HG02970 (cell line): ENCODE measurements around the gene VPS45.

ENCODE experiments used
- ATAC-seq: cut with Tn5 transposase; IDR thresholded peaks from one replicate; pipeline ENCODE4 v1.9.1; 2021; ENCODE audit warnings: mild to moderate bottlenecking, moderate library complexity, moderate number of reproducible peaks; ENCODE audit not compliant: unreplicated experiment, low FRiP score

Gene VPS45

GRCh38 chr1:150069923-150070322 lies 2.3 kb downstream of the VPS45 start:
- ATAC-seq = no peak

GRCh38 chr1:150072959-150073358 lies 5.4 kb downstream of the VPS45 start:
- ATAC-seq = no peak

GRCh38 chr1:150073516-150073915 lies 5.9 kb downstream of the VPS45 start:
- ATAC-seq = no peak

- ATAC-seq = no peak
Measured at GRCh38 chr1:150076066-150076465, 8.5 kb downstream of the VPS45 start.

GRCh38 chr1:150076985-150077384 lies 9.4 kb downstream of the VPS45 start:
- no peak for ATAC-seq

GRCh38 chr1:150080784-150081183 lies 13.2 kb downstream of the VPS45 start:
- ATAC-seq = no peak

GRCh38 chr1:150082494-150082893 lies 14.9 kb downstream of the VPS45 start:
- ATAC-seq = no peak

GRCh38 chr1:150083907-150084306 lies 16.3 kb downstream of the VPS45 start:
- no peak for ATAC-seq

- no peak for ATAC-seq
Measured at GRCh38 chr1:150085406-150085805, 17.8 kb downstream of the VPS45 start.

GRCh38 chr1:150087415-150087814 lies 19.8 kb downstream of the VPS45 start:
- no peak for ATAC-seq

- no peak for ATAC-seq
Measured at GRCh38 chr1:150089846-150090520, 22.4 kb downstream of the VPS45 start.

- no peak for ATAC-seq
Measured at GRCh38 chr1:150092180-150092791, 24.7 kb downstream of the VPS45 start.

- no peak for ATAC-seq
Measured at GRCh38 chr1:150093805-150094204, 26.2 kb downstream of the VPS45 start.

GRCh38 chr1:150094734-150095265 lies 27.2 kb downstream of the VPS45 start:
- no peak for ATAC-seq

GRCh38 chr1:150102986-150103385 lies 35.4 kb downstream of the VPS45 start:
- ATAC-seq = no peak

GRCh38 chr1:150106341-150106740 lies 38.8 kb downstream of the VPS45 start:
- ATAC-seq = no peak

- ATAC-seq = no peak
Measured at GRCh38 chr1:150109586-150109985, 42.0 kb downstream of the VPS45 start.

- ATAC-seq = no peak
Measured at GRCh38 chr1:150110116-150110515, 42.5 kb downstream of the VPS45 start.

GRCh38 chr1:150111670-150112069 lies 44.1 kb downstream of the VPS45 start:
- ATAC-seq = no peak

GRCh38 chr1:150115121-150115520 lies 47.5 kb downstream of the VPS45 start:
- no peak for ATAC-seq

GRCh38 chr1:150118716-150119115 lies 51.1 kb downstream of the VPS45 start:
- no peak for ATAC-seq

GRCh38 chr1:150121236-150121862 lies 53.8 kb downstream of the VPS45 start:
- ATAC-seq = no peak
